ENCODE measurements around the gene EVI5.

DNA sequence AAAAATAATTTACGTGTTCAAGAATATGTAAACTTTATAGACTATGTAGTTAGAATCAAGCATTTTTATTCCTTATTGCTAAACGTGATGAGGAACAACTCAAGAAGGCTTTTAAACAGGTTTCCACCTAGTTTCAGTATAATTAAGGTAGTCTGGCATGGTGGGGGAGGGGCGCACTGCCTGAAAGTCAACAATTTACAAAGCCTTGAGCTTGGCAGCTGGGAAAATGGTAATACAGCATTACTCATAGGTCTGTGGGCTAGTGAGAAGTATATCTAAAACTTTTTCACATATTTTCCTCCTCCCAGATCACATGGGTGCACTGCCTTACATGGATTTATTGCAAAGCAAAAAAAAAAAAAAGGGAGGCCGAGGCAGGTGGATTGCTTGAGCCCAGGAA, 75.2 kb downstream of the EVI5 start:
- TF ChIP-seq, protein P1, sequence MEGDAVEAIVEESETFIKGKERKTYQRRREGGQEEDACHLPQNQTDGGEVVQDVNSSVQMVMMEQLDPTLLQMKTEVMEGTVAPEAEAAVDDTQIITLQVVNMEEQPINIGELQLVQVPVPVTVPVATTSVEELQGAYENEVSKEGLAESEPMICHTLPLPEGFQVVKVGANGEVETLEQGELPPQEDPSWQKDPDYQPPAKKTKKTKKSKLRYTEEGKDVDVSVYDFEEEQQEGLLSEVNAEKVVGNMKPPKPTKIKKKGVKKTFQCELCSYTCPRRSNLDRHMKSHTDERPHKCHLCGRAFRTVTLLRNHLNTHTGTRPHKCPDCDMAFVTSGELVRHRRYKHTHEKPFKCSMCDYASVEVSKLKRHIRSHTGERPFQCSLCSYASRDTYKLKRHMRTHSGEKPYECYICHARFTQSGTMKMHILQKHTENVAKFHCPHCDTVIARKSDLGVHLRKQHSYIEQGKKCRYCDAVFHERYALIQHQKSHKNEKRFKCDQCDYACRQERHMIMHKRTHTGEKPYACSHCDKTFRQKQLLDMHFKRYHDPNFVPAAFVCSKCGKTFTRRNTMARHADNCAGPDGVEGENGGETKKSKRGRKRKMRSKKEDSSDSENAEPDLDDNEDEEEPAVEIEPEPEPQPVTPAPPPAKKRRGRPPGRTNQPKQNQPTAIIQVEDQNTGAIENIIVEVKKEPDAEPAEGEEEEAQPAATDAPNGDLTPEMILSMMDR (IDR thresholded peaks at IDR 0.05): no peak
- TF ChIP-seq EP300 (IDR thresholded peaks at IDR 0.05) (no peak), POLR2AphosphoS5 (IDR thresholded peaks at IDR 0.05) (no peak), POLR2A (IDR thresholded peaks at IDR 0.05) (no peak)

Data from gastroesophageal sphincter (tissue), 3 donors.